AG09309 (cell line): Measurements from ENCODE around the gene RPL12.

Experiments
- DNase-seq: peaks from one replicate; pipeline ENCODE4 v3.0.0-alpha.2; 2010; ENCODE audit warnings: low read depth
- H3K4me3 ChIP-seq: 2 replicates; pipeline ENCODE4 v1.5.1; 2011; ENCODE audit warnings: mild to moderate bottlenecking, low read depth, low read length, moderate library complexity; ENCODE audit not compliant: control insufficient read depth
- TF ChIP-seq, protein P1 (sequence below): IDR thresholded peaks from 2 replicates; pipeline ENCODE4 v1.5.1; 2011; ENCODE audit warnings: mild to moderate bottlenecking, low read depth, low read length, inconsistent platforms; ENCODE audit not compliant: insufficient read depth, control insufficient read depth; ENCODE audit errors: missing control alignments

Gene RPL12

DNA sequence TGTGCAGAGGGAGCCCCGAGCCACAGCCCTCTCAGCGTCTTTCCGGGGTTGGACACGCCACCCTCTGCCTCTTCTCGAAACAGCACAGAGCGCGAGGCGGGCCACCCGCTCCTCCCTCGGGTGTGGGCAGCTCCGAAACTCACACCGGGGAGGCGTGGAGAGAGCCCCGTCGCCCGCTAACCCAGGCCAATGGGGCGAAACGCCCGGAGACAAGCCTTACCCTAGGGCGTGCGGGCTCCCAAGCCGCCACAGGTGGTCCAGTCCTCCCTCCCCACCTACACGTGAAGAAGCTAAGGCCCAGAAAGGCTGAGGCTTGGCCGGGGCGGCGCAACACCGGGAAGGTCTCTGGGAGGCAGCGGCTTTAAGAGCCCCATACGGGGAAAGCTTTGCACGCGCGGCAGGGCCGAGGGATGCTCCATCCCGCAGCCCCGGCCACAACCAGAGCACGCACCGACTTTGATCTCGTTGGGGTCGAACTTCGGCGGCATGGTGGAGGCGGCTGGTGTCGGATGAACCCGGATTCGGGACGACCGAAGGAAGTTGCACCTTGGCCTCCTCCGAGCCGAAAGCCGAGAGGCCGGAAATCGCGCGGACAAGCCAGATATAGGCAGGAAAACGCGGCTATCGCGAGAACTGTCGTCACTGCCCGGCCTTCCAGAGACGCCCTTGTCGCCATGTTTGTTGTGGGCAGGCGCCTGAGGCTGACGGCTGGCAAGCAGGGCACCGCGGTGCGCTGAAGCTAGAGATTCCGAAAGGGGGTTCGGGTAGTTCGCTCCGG lies at the start of gene RPL12, which contains the start of gene LRSAM1:
RPL12 (minus strand) TSS at position 577 of the 778 bp plus-strand sequence; CDS start at position 488, 89 bp downstream.
LRSAM1 (plus strand) TSS at position 681 of the 778 bp plus-strand sequence. CDS start 3,018 bp downstream, outside the sequence.
- DNase-seq = peak; percentile 84
- H3K4me3 ChIP-seq = peak within 1 kb of the TSS; percentile 55
- TF ChIP-seq, protein P1, sequence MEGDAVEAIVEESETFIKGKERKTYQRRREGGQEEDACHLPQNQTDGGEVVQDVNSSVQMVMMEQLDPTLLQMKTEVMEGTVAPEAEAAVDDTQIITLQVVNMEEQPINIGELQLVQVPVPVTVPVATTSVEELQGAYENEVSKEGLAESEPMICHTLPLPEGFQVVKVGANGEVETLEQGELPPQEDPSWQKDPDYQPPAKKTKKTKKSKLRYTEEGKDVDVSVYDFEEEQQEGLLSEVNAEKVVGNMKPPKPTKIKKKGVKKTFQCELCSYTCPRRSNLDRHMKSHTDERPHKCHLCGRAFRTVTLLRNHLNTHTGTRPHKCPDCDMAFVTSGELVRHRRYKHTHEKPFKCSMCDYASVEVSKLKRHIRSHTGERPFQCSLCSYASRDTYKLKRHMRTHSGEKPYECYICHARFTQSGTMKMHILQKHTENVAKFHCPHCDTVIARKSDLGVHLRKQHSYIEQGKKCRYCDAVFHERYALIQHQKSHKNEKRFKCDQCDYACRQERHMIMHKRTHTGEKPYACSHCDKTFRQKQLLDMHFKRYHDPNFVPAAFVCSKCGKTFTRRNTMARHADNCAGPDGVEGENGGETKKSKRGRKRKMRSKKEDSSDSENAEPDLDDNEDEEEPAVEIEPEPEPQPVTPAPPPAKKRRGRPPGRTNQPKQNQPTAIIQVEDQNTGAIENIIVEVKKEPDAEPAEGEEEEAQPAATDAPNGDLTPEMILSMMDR = peak; percentile 18

DNA sequence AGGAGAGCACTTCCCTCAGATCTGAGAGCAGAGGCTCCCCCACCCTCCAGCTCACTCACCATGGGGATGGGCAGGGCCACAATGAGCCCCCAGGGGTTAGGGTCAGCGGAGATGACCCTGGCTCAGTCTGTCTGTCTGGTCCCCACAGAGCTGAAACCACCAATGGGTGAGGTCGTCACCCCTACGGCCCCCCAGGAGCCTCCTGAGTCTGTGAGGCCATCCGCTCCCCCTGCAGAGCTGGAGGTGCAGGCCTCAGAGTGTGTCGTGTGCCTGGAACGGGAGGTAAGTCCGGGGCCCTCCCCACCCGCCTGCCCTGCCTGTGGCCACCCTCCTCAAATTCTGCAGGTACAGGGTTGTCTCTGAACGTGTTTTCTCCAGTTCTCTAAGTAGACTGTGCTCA lies 49.7 kb upstream of the RPL12 start:
- no peak overlapping the region for H3K4me3 ChIP-seq
- TF ChIP-seq, protein P1 = no peak
- no peak for DNase-seq

DNA sequence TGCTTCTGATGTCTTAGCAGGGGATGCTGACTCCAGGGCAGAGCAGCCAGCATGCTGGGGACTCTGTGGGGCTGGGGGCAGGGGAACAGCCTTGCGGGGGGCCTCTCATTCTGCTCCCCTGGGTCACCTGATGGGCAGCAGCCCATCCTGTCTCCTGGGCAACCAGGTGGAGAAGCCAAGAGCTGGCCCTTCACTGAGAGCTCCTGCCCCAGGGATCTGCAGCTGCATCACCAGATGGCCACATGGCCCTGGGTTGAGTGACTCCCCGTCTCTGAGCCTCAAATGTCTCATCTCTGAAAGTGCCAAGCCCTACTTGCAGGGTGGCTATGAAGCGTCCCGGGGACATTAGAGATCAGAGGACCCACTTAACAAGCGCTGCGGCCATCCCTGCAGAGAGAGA lies 49.2 kb upstream of the RPL12 start:
- TF ChIP-seq, protein P1 = no peak
- DNase-seq = no peak
- no peak overlapping the region for H3K4me3 ChIP-seq

DNA sequence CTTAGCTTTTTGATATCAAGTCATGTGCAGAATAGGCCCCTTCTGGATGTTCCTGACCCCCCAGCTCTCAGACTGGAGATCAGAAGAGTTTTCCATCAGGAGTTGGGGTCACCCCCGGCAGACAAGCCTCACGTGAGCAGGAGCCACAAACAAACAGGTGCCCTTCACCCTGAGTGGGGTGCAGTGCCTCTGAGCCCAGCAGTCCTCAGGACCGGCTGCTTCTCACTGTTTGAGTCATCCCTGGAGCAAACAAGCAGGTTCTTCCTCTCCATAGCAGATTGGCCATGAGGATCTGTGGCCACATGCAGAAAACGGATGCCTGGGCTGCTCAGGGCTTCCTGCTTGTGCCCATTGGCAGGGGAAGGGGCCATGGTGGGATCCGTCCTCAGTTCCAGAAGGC lies 47.1 kb upstream of the RPL12 start:
- TF ChIP-seq, protein P1 = no peak
- DNase-seq = no peak
- no peak overlapping the region for H3K4me3 ChIP-seq

DNA sequence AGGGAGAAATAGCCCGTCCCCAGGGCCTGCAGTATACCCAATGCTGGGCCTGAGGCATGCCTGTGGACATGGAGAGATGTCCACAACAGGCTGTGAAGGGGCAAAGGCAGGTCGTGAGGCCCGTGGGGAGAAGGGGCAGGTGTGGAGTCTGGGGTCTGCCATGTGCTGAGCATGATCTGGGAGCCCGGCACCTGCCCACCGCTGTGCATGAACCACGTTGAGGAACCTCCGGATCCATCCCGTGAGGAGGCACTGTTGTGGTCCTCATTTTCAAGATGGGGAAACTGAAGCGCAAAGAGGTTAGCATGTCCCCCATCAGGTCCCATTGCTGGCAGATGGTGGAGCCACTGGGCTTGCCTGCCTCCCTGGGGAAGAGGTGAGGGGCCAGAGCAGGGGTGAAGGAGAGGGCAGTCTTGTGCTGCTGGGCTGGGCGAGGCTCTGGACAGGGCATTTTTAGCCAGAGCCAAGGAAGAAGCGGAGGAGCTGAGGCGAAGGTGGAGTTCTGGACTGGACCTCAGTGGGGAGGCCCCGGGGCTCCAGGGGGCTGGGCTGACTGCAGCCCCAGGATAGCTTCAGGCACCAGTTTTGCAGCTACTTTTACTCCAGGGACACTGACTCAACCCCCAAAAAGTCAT lies 46.6 kb upstream of the RPL12 start:
- DNase-seq = no peak
- H3K4me3 ChIP-seq = no peak overlapping the region
- TF ChIP-seq, protein P1 = no peak

DNA sequence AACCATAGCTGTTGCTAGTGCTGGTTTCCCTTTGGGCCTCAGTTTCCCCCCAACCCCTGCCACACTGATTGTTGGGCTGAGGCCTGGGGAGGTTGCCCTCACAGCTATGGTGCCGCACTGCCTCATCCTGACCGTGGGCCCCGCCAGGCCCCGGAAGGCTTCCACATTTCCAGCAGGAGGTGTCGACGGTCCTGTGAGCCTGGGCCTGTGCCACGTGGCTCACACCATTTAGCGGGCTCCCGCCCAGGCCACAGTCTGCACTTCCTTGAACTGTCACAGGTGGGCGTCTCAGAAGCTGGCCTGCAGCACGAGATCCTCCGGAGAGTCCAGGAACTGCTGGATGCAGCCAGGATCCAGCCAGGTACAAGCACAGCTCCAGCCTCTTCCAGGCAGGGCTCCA lies 45.8 kb upstream of the RPL12 start:
- TF ChIP-seq, protein P1 = no peak
- no peak overlapping the region for H3K4me3 ChIP-seq
- DNase-seq = no peak
